ENCODE results near the gene MRPL19.
"Not testable (repeated sequence)": the region's sequence is repeated elsewhere in the genome, so short reads cannot be mapped to it uniquely, and the experiment has no call there.

The MRPL19 gene

GRCh38 chr2:75657798-75658197 lies 11.2 kb downstream of the MRPL19 start:
- Histone ChIP-seq H2AFZ (ENCODE audit: low read depth, low read length) (no peak overlapping the region), H3K9me3 (ENCODE audit: insufficient read depth, low read length) (no peaks in the 10 kb centered on the region), H3K9ac (ENCODE audit: low read length) (no peak overlapping the region), H3K36me3 (replicated peaks; ENCODE audit: low read depth, low read length) (peaks cover 85% of the 10 kb centered on the region), H4K20me1 (ENCODE audit: insufficient read depth, low read length) (no peaks in the 10 kb centered on the region), H3K4me2 (ENCODE audit: low read length) (no peak overlapping the region), H3K27me3 (ENCODE audit: low read depth, low read length) (no peaks in the 10 kb centered on the region), H3K27ac (ENCODE audit: low read length) (no peak overlapping the region), H3K79me2 (ENCODE audit: low read length) (peaks cover 40% of the 10 kb centered on the region), H3K4me3 (ENCODE audit: low read length) (no peak overlapping the region), H3K4me1 (ENCODE audit: low read length) (no peaks in the 10 kb centered on the region)
- TF ChIP-seq CTCF (IDR thresholded peaks at IDR 0.05; ENCODE audit: low read depth, low read length) (no peak), EZH2phosphoT487 (IDR thresholded peaks at IDR 0.05; ENCODE audit: low read depth) (no peak)

GRCh38 chr2:75666911-75667310 lies 20.3 kb downstream of the MRPL19 start:
- Histone ChIP-seq H3K9ac (ENCODE audit: low read length) (no peak overlapping the region), H3K9me3 (ENCODE audit: insufficient read depth, low read length) (no peaks in the 10 kb centered on the region), H3K27me3 (ENCODE audit: low read depth, low read length) (no peaks in the 10 kb centered on the region), H3K79me2 (ENCODE audit: low read length) (0 out of 2 replicates have a peak, but pooled peaks cover 1% of the 10 kb centered on the region), H3K4me2 (ENCODE audit: low read length) (no peak overlapping the region), H3K27ac (ENCODE audit: low read length) (no peak overlapping the region), H3K4me1 (ENCODE audit: low read length) (no peaks in the 10 kb centered on the region), H2AFZ (ENCODE audit: low read depth, low read length) (no peak overlapping the region), H3K36me3 (replicated peaks; ENCODE audit: low read depth, low read length) (peaks cover 42% of the 10 kb centered on the region), H4K20me1 (ENCODE audit: insufficient read depth, low read length) (no peaks in the 10 kb centered on the region), H3K4me3 (ENCODE audit: low read length) (no peak overlapping the region)
- TF ChIP-seq CTCF (IDR thresholded peaks at IDR 0.05; ENCODE audit: low read depth, low read length) (no peak), EZH2phosphoT487 (IDR thresholded peaks at IDR 0.05; ENCODE audit: low read depth) (no peak)

DNA sequence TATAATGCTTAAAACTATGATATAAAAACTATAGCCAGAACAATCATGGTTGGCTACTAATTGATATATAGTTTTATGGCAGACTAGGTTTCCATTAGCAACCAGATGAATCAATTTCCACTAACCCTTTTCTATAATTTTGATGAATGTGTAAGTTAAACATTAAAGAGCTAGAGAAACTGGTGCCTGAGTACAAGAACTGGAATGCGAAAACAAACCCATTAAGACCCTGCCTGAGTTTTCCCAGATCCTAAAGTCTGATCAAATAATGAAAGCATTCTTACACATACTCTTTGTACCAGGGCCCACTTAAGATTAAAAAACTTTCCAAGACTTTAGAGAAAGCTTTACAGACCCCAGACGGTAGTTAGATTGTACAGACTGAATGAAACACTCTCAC lies 21.3 kb downstream of the MRPL19 start:
- Histone ChIP-seq H3K27me3 (ENCODE audit: low read depth, low read length) (no peaks in the 10 kb centered on the region), H3K36me3 (replicated peaks; ENCODE audit: low read depth, low read length) (peaks cover 40% of the 10 kb centered on the region)

GRCh38 chr2:75675423-75675822 lies 28.8 kb downstream of the MRPL19 start:
- not testable (repeated sequence) for H3K79me2 ChIP-seq (ENCODE audit: low read length); H3K27ac ChIP-seq (ENCODE audit: low read length); H2AFZ ChIP-seq (ENCODE audit: low read depth, low read length); H3K4me2 ChIP-seq (ENCODE audit: low read length); H3K4me3 ChIP-seq (ENCODE audit: low read length); H3K27me3 ChIP-seq (ENCODE audit: low read depth, low read length); H4K20me1 ChIP-seq (ENCODE audit: insufficient read depth, low read length); H3K9me3 ChIP-seq (ENCODE audit: insufficient read depth, low read length); H3K9ac ChIP-seq (ENCODE audit: low read length)
- peaks cover 42% of the 10 kb centered on the region for H3K36me3 ChIP-seq (replicated peaks; ENCODE audit: low read depth, low read length)
- H3K4me1 ChIP-seq (ENCODE audit: low read length), result peaks cover 15% of the 10 kb centered on the region

More for the DNA sequence above, 21.3 kb downstream of the MRPL19 start:
- Histone ChIP-seq H3K9ac (ENCODE audit: low read length) (no peak overlapping the region), H3K79me2 (ENCODE audit: low read length) (no peaks in the 10 kb centered on the region), H3K4me2 (ENCODE audit: low read length) (no peak overlapping the region), H3K4me3 (ENCODE audit: low read length) (no peak overlapping the region), H3K4me1 (ENCODE audit: low read length) (no peaks in the 10 kb centered on the region), H2AFZ (ENCODE audit: low read depth, low read length) (no peak overlapping the region), H4K20me1 (ENCODE audit: insufficient read depth, low read length) (no peaks in the 10 kb centered on the region), H3K27ac (ENCODE audit: low read length) (no peak overlapping the region), H3K9me3 (ENCODE audit: insufficient read depth, low read length) (no peaks in the 10 kb centered on the region)
- no peak for TF ChIP-seq CTCF (IDR thresholded peaks at IDR 0.05; ENCODE audit: low read depth, low read length)
- no peak for TF ChIP-seq EZH2phosphoT487 (IDR thresholded peaks at IDR 0.05; ENCODE audit: low read depth)

DNA sequence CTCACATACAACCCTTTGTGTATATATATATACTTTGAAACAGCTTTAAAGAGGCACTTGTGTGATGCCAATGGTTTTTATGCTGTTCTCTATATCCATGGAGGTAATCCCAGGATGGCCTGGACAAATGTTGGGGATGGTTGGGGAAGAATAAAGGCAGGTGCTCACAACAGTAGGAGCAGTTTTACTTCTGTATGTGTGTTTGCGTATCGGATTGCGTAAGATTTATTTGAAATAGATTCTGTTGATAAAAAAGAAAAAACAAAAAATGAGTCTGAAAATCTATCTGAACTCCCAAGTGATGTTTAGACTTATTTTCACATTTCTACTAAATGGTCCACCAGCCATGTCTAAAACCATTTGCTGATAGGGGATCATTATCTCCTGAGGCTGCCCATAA lies 29.3 kb downstream of the MRPL19 start:
- Histone ChIP-seq H3K79me2 (ENCODE audit: low read length) (no peaks in the 10 kb centered on the region), H3K4me2 (ENCODE audit: low read length) (no peak overlapping the region), H3K9ac (ENCODE audit: low read length) (no peak overlapping the region), H3K36me3 (replicated peaks; ENCODE audit: low read depth, low read length) (peaks cover 46% of the 10 kb centered on the region), H3K4me3 (ENCODE audit: low read length) (no peak overlapping the region), H4K20me1 (ENCODE audit: insufficient read depth, low read length) (no peaks in the 10 kb centered on the region), H3K27ac (ENCODE audit: low read length) (no peak overlapping the region), H3K27me3 (ENCODE audit: low read depth, low read length) (no peaks in the 10 kb centered on the region), H2AFZ (ENCODE audit: low read depth, low read length) (no peak overlapping the region), H3K9me3 (ENCODE audit: insufficient read depth, low read length) (no peaks in the 10 kb centered on the region), H3K4me1 (ENCODE audit: low read length) (peaks cover 15% of the 10 kb centered on the region)
- TF ChIP-seq CTCF (IDR thresholded peaks at IDR 0.05; ENCODE audit: low read depth, low read length) (no peak), EZH2phosphoT487 (IDR thresholded peaks at IDR 0.05; ENCODE audit: low read depth) (no peak)

Measured in OCI-LY3 (cell line).